Measurements from ENCODE around the gene NFE2.

NFE2 gene

DNA sequence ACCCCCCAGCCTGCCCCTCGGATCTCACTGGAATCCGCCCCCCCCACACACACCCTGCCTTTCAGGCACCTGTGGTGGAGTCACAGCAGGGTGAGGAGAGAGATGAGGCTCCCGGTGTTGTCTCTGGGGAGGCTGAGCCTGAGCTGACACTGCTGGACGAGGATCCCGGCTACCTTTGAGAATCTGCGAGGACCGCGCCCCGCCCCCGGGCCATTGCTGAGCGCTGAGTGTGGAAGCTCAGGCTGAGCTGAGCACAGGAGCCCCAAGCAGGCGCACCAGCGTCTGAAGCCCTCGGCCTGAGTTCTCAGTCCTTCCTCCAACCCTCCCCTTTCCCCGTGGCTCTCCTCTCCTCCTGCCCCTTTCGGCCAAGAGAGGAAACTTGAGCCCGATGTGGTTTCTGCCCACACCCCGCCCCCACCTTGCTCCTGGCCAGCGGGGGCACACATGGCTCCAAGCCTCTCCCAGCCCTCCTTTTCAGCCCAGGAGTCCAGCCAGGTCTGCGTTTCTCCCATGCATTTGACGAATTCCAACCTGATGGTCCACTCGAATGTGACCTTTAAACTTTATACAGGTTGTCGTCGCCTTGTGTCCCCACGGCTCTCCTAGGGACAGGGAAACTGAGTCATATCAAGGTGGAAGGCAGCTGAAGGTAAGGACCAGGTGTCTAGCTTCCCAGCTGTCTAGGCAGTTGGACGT lies at the start of gene NFE2:
Gene NFE2, minus strand, starts transcription at position 284 of the 696 bp plus-strand sequence. CDS start 5,767 bp downstream, outside the sequence.
- TF ChIP-seq ZFX (IDR thresholded peaks at IDR 0.05), result no peak
- no peak for TF ChIP-seq CTCF (conservative IDR thresholded peaks at IDR 0.05)
- no peak within 1 kb of the TSS for H3K27ac ChIP-seq

GRCh38 chr12:54349679-54350078 lies 48.9 kb upstream of the NFE2 start:
- H3K27ac ChIP-seq, result no peak overlapping the region
- TF ChIP-seq ZFX (IDR thresholded peaks at IDR 0.05), result no peak
- TF ChIP-seq CTCF (conservative IDR thresholded peaks at IDR 0.05), result no peak

- H3K27ac ChIP-seq, result no peak overlapping the region
- no peak for TF ChIP-seq ZFX (IDR thresholded peaks at IDR 0.05)
- TF ChIP-seq CTCF (conservative IDR thresholded peaks at IDR 0.05), result no peak
Measured at GRCh38 chr12:54349036-54349435, 48.2 kb upstream of the NFE2 start.

DNA sequence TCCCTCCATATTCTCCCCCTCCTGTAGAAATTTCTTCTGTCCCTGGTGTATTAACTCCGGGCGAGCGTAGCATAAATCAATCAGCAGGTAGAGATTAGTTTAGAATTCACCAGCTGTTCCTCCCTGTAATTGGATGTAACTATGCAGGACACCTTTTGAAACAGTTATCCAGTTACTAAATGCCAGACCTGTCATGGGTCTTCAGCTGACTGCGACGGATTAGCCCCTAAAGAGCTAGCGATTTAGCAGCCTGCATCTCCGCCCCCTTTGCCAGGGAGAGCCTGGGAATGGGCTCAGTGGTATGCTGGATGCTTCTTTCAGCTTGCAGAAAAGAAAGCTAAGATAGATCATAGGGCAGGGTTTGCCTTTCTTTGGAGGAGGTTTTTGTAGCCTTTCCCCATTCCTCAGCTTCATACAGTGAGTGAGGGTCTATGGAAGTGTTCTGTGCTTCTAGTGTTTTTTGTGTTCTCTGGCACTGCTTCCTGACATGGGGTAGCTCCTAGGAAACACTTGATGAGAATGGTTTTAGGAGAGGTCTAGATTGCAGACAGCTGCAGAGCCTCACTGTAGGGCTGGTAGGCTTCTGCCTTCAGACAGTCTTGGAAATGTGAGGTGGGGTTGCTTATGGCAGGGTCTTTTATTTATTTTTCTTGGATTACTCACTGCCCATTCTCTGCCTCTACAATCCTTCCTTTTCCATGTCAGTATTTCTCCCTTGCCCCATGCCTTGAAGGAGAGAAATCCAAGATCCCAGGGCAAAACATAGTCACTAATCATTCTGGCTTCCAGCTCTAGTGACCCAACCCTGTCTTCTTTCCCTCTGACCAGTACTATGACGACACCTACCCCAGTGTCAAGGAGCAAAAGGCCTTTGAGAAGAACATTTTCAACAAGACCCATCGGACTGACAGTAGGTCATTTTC lies 40.8 kb upstream of the NFE2 start:
- TF ChIP-seq CTCF (conservative IDR thresholded peaks at IDR 0.05), result no peak
- no peak for TF ChIP-seq ZFX (IDR thresholded peaks at IDR 0.05)
- H3K27ac ChIP-seq, result no peak overlapping the region

DNA sequence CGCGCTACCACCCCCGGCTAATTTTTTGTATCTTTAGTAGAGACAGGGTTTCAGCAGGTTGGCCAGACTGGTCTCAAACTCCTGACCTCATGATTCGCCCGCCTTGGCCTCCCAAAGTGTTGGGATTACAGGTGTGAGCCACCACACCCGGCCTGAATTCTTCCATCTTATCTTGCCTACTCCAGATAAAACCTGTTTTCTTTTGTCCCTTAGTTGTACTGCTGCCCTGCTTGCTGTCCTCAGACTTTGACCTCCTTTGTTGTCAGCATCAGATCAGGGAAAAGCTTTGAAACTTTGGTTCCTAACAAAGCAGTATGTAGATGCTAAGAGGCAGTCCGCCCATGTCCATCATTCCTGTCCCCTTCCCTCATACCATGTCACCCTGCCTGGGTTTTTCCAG lies 40.0 kb upstream of the NFE2 start:
- no peak overlapping the region for H3K27ac ChIP-seq
- TF ChIP-seq CTCF (conservative IDR thresholded peaks at IDR 0.05), result no peak

GRCh38 chr12:54338698-54339296 lies 38.0 kb upstream of the NFE2 start:
- no peak overlapping the region for H3K27ac ChIP-seq
- TF ChIP-seq CTCF (conservative IDR thresholded peaks at IDR 0.05) (no peak), ZFX (IDR thresholded peaks at IDR 0.05) (no peak)

Measured in C4-2B (cell line).